Bronchial epithelial cell (primary cell): ENCODE results near the gene ETFRF1. TPM values are rescaled to one million over a fixed set of nuclear protein-coding genes. Genes with fewer than 3 reads are reported as not detected.
A peak's percentile ranks its signal among the peaks of the same experiment; 100 is the strongest.

Experiments
- DNase-seq: peaks from one replicate; pipeline ENCODE4 v3.0.0-alpha.2; 2010; ENCODE audit warnings: low read depth
- FAIRE-seq: peaks from 2 replicates; lab custom pipeline; 2011; peaks lifted over from hg19 to GRCh38; lab: Jason Lieb, UNC
- H3K27me3 ChIP-seq: 2 replicates; pipeline ENCODE4 v1.5.1; 2011; ENCODE audit warnings: low read length; ENCODE audit not compliant: control insufficient read depth, insufficient read depth
- H3K36me3 ChIP-seq: 2 replicates; pipeline ENCODE4 v1.5.1; 2011; ENCODE audit warnings: low read length; ENCODE audit not compliant: control insufficient read depth, insufficient read depth
- H3K4me3 ChIP-seq: 2 replicates; pipeline ENCODE4 v1.5.1; 2011; ENCODE audit warnings: mild to moderate bottlenecking, low read depth, low read length, control low read depth
- CTCF ChIP-seq: IDR thresholded peaks from 2 replicates; pipeline ENCODE4 v1.5.1; 2011; ENCODE audit warnings: mild to moderate bottlenecking, moderate library complexity, low read length, control low read depth, inconsistent platforms; ENCODE audit not compliant: insufficient read depth, severe bottlenecking
- total RNA-seq: library from RNA; depleted of rRNA; stranded (reverse); fragments of >200 nt; gene quantifications from 2 replicates; pipeline ENCODE4 v1.2.1, GENCODE V29; 2014

Gene ETFRF1
- 7.9 and 10.8 TPM in 2 replicates for total RNA-seq

GRCh38 chr12:25195056-25195971 is at the start of gene ETFRF1, which contains the start of gene DNAI7:
Gene ETFRF1 (plus strand): TSS chr12:25195237. CDS start chr12:25203957, 8,720 bp downstream.
Gene DNAI7 (minus strand): TSS chr12:25195160. CDS start chr12:25195078, 82 bp downstream.
- DNase-seq = peak; percentile 85
- FAIRE-seq = no peak
- peak within 1 kb of the TSS; percentile 92 for H3K4me3 ChIP-seq
- H3K27me3 ChIP-seq = no peaks in the 10 kb centered on the region
- no peaks in the 10 kb centered on the region for H3K36me3 ChIP-seq
- no peak for TF ChIP-seq CTCF

- no peak overlapping the region for H3K4me3 ChIP-seq
- no peaks in the 10 kb centered on the region for H3K36me3 ChIP-seq
- FAIRE-seq (no peak), DNase-seq (no peak)
- H3K27me3 ChIP-seq = no peaks in the 10 kb centered on the region
- no peak for TF ChIP-seq CTCF
Observed at GRCh38 chr12:25146686-25147085, 48.4 kb upstream of the ETFRF1 start.

- no peak overlapping the region for H3K4me3 ChIP-seq
- peak; percentile 92 for DNase-seq
Observed at GRCh38 chr12:25151476-25151875, 43.6 kb upstream of the ETFRF1 start.

GRCh38 chr12:25152055-25152454 is 43.0 kb upstream of the ETFRF1 start:
- Histone ChIP-seq H3K36me3 (no peaks in the 10 kb centered on the region), H3K27me3 (no peaks in the 10 kb centered on the region), H3K4me3 (no peak overlapping the region)
- FAIRE-seq (no peak), DNase-seq (no peak)
- TF ChIP-seq CTCF = no peak

More at GRCh38 chr12:25151476-25151875, 43.6 kb upstream of the ETFRF1 start:
- no peaks in the 10 kb centered on the region for H3K27me3 ChIP-seq
- no peaks in the 10 kb centered on the region for H3K36me3 ChIP-seq
- TF ChIP-seq CTCF = no peak
- peak; percentile 68 for FAIRE-seq

- H3K27me3 ChIP-seq = no peaks in the 10 kb centered on the region
Observed at GRCh38 chr12:25155022-25155576, 39.9 kb upstream of the ETFRF1 start.

More at GRCh38 chr12:25155022-25155576, 39.9 kb upstream of the ETFRF1 start:
- TF ChIP-seq CTCF = peak; percentile 57
- DNase-seq (peak; percentile 44), FAIRE-seq (no peak)
- Histone ChIP-seq H3K4me3 (no peak overlapping the region), H3K36me3 (no peaks in the 10 kb centered on the region)
